NCI-H2107 (cell line): Measurements from ENCODE around the gene VENTX.

Experiments
- DNase-seq: peaks from one replicate; lab custom pipeline; 2025; lab: John Stamatoyannopoulos, UW

Gene VENTX

GRCh38 chr10:133201948-133202725 is 35.5 kb upstream of the VENTX start:
- no peak for DNase-seq

GRCh38 chr10:133202778-133203651 is 34.6 kb upstream of the VENTX start:
- DNase-seq: no peak

GRCh38 chr10:133203652-133204195 is 33.9 kb upstream of the VENTX start:
- DNase-seq: no peak

GRCh38 chr10:133204226-133205015 is 33.2 kb upstream of the VENTX start:
- no peak for DNase-seq

GRCh38 chr10:133205146-133205545 is 32.5 kb upstream of the VENTX start:
- no peak for DNase-seq

GRCh38 chr10:133206356-133207040 is 31.2 kb upstream of the VENTX start:
- no peak for DNase-seq

GRCh38 chr10:133207041-133207600 is 30.5 kb upstream of the VENTX start:
- DNase-seq: no peak

- DNase-seq: no peak
Measured at GRCh38 chr10:133207627-133208026, 30.0 kb upstream of the VENTX start.

GRCh38 chr10:133208466-133208865 is 29.2 kb upstream of the VENTX start:
- DNase-seq: no peak

GRCh38 chr10:133209117-133209516 is 28.5 kb upstream of the VENTX start:
- no peak for DNase-seq

- DNase-seq: no peak
Measured at GRCh38 chr10:133209641-133210040, 28.0 kb upstream of the VENTX start.

- DNase-seq: no peak
Measured at GRCh38 chr10:133210398-133211140, 27.1 kb upstream of the VENTX start.

- no peak for DNase-seq
Measured at GRCh38 chr10:133211141-133211830, 26.4 kb upstream of the VENTX start.

GRCh38 chr10:133211959-133212852 is 25.4 kb upstream of the VENTX start:
- DNase-seq: no peak

- no peak for DNase-seq
Measured at GRCh38 chr10:133212853-133213494, 24.7 kb upstream of the VENTX start.

- DNase-seq: no peak
Measured at GRCh38 chr10:133213641-133214467, 23.8 kb upstream of the VENTX start.
